HepG2 (cell line): ENCODE data around the gene CNNM4. TPM values are rescaled to one million over a fixed set of nuclear protein-coding genes. Genes with fewer than 3 reads are reported as not detected.
A peak's percentile ranks its signal among the peaks of the same experiment; 100 is the strongest.

Source experiments
- ESRRA ChIP-seq: sonication (generic); formaldehyde crosslinking; IDR thresholded peaks from 2 replicates; pipeline ENCODE4 v1.5.1; 2020; ENCODE audit warnings: mild to moderate bottlenecking, low read depth, missing genetic modification reagents
- IKZF4 ChIP-seq: sonication (generic); formaldehyde crosslinking; IDR thresholded peaks from 2 replicates; pipeline ENCODE4 v1.5.1; 2020; ENCODE audit warnings: borderline replicate concordance, mild to moderate bottlenecking, low read depth, missing genetic modification reagents; ENCODE audit errors: not compliant biosample characterization
- JARID2 ChIP-seq: sonication (generic); formaldehyde crosslinking; IDR thresholded peaks from 2 replicates; pipeline ENCODE4 v1.8.1; 2023; ENCODE audit warnings: missing genetic modification reagents, inconsistent platforms; ENCODE audit not compliant: insufficient replicate concordance
- MTF2 ChIP-seq: sonication (generic); formaldehyde crosslinking; IDR thresholded peaks from 2 replicates; pipeline ENCODE4 v1.5.0; 2020; ENCODE audit warnings: missing genetic modification reagents, borderline replicate concordance
- PAF1 ChIP-seq: IDR thresholded peaks from 2 replicates; pipeline ENCODE4 v1.6.1; 2016; ENCODE audit warnings: missing genetic modification reagents, missing compliant biosample characterization
- ZFP36 ChIP-seq: fragments of 150-350 bp; IDR thresholded peaks from 2 replicates; pipeline ENCODE4 v1.6.1; 2018; ENCODE audit warnings: borderline replicate concordance, low read length, low read depth; ENCODE audit not compliant: partially characterized antibody
- ZNF292 ChIP-seq: sonication (generic); formaldehyde crosslinking; IDR thresholded peaks from 2 replicates; pipeline ENCODE4 v1.8.1; 2022; ENCODE audit warnings: mild to moderate bottlenecking, low read depth, missing genetic modification reagents, borderline replicate concordance
- ZNF7 ChIP-seq: IDR thresholded peaks from 2 replicates; pipeline ENCODE4 v1.6.1; 2016; ENCODE audit warnings: missing biosample characterization, missing genetic modification reagents
- ZNF788 ChIP-seq: sonication (generic); formaldehyde crosslinking; IDR thresholded peaks from 2 replicates; pipeline ENCODE4 v1.5.0; 2020; ENCODE audit warnings: mild to moderate bottlenecking, missing genetic modification reagents, borderline replicate concordance
- ZNF792 ChIP-seq: IDR thresholded peaks from 2 replicates; pipeline ENCODE4 v1.6.1; 2016
- ZNF879 ChIP-seq: sonication (generic); formaldehyde crosslinking; IDR thresholded peaks from 2 replicates; pipeline ENCODE4 v1.8.1; 2023; ENCODE audit warnings: missing genetic modification reagents
- ZSCAN31 ChIP-seq: sonication (generic); formaldehyde crosslinking; IDR thresholded peaks from 2 replicates; pipeline ENCODE4 v1.5.0; 2020; ENCODE audit warnings: low read depth, mild to moderate bottlenecking, missing genetic modification reagents
- polyA plus RNA-seq, 8 experiments: library from polyadenylated mRNA; depleted of rRNA in 3 of 8; stranded (reverse) in 7 of 8; unstranded in 1 of 8; fragments of >200 nt; fragmentation: Illumina TruSeq in 4 of 8; extraction: Trizol in 4 of 8; gene quantifications; 2 replicates each; pipeline versions ENCODE4 v1.2.1 to v1.2.3, GENCODE V29; 2011 to 2016; ENCODE audit warnings: low read depth in 4 of 8, missing spikeins in 1 of 8, mixed read lengths in 1 of 8; ENCODE audit not compliant: insufficient read depth in 1 of 8
- total RNA-seq, 5 experiments: library from RNA; depleted of rRNA; stranded (reverse); fragments of >200 nt; fragmentation: Illumina TruSeq; extraction: Trizol; gene quantifications; 2 replicates each; pipeline ENCODE4 v1.2.3, GENCODE V29; 2016; ENCODE audit warnings: low read depth in 1 of 5
- TF ChIP-seq, protein P1 (sequence below): sonication (generic); formaldehyde crosslinking; IDR thresholded peaks from 2 replicates; pipeline ENCODE4 v1.4.0; 2020; ENCODE audit warnings: mild to moderate bottlenecking, missing genetic modification reagents
- TF ChIP-seq, protein P2 (sequence below): sonication (generic); formaldehyde crosslinking; IDR thresholded peaks from 2 replicates; pipeline ENCODE4 v1.5.0; 2020; ENCODE audit warnings: missing genetic modification reagents
- TF ChIP-seq, protein P3 (sequence below): sonication (generic); formaldehyde crosslinking; IDR thresholded peaks from 2 replicates; pipeline ENCODE4 v1.5.0; 2020; ENCODE audit warnings: mild to moderate bottlenecking, missing genetic modification reagents, borderline replicate concordance
- TF ChIP-seq, protein P4 (sequence below): sonication (generic); formaldehyde crosslinking; IDR thresholded peaks from 2 replicates; pipeline ENCODE4 v1.4.0; 2020; ENCODE audit warnings: missing genetic modification reagents

The CNNM4 gene
- total and polyA plus RNA-seq, 2 of the 13 experiments (the other 11 are each of a cell fraction or from before 2014, with no cell fraction given) = 5.9 to 8.4 TPM

GRCh38 chr2:96760036-96760985, at the start of gene CNNM4 (continued):
- TF ChIP-seq, protein P1, sequence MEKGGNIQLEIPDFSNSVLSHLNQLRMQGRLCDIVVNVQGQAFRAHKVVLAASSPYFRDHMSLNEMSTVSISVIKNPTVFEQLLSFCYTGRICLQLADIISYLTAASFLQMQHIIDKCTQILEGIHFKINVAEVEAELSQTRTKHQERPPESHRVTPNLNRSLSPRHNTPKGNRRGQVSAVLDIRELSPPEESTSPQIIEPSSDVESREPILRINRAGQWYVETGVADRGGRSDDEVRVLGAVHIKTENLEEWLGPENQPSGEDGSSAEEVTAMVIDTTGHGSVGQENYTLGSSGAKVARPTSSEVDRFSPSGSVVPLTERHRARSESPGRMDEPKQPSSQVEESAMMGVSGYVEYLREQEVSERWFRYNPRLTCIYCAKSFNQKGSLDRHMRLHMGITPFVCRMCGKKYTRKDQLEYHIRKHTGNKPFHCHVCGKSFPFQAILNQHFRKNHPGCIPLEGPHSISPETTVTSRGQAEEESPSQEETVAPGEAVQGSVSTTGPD (CRISPR knock-in tag) = no peak
- TF ChIP-seq ZNF292 (CRISPR knock-in tag) (no peak; the same call in 1 of the 2 replicates), IKZF4 (peak; percentile 30), ZSCAN31 (CRISPR knock-in tag) (peak; percentile 70; the same call in 1 of the 2 replicates), PAF1 (no peak), ESRRA (no peak), ZNF879 (no peak), MTF2 (CRISPR knock-in tag) (no peak; the same call in 1 of the 2 replicates), ZFP36 (no peak), ZNF792 (CRISPR knock-in tag) (peak; percentile 14; the same call in 1 of the 2 replicates), ZNF7 (CRISPR knock-in tag) (no peak), ZNF788 (peak; percentile 63; the same call in 1 of the 2 replicates), JARID2 (CRISPR knock-in tag) (peak; percentile 17)
- TF ChIP-seq, protein P2, sequence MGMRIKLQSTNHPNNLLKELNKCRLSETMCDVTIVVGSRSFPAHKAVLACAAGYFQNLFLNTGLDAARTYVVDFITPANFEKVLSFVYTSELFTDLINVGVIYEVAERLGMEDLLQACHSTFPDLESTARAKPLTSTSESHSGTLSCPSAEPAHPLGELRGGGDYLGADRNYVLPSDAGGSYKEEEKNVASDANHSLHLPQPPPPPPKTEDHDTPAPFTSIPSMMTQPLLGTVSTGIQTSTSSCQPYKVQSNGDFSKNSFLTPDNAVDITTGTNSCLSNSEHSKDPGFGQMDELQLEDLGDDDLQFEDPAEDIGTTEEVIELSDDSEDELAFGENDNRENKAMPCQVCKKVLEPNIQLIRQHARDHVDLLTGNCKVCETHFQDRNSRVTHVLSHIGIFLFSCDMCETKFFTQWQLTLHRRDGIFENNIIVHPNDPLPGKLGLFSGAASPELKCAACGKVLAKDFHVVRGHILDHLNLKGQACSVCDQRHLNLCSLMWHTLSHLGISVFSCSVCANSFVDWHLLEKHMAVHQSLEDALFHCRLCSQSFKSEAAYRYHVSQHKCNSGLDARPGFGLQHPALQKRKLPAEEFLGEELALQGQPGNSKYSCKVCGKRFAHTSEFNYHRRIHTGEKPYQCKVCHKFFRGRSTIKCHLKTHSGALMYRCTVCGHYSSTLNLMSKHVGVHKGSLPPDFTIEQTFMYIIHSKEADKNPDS (CRISPR knock-in tag) = 0 out of 2 replicates have a peak, but pooled peaks have one; percentile 30
- TF ChIP-seq, protein P3, sequence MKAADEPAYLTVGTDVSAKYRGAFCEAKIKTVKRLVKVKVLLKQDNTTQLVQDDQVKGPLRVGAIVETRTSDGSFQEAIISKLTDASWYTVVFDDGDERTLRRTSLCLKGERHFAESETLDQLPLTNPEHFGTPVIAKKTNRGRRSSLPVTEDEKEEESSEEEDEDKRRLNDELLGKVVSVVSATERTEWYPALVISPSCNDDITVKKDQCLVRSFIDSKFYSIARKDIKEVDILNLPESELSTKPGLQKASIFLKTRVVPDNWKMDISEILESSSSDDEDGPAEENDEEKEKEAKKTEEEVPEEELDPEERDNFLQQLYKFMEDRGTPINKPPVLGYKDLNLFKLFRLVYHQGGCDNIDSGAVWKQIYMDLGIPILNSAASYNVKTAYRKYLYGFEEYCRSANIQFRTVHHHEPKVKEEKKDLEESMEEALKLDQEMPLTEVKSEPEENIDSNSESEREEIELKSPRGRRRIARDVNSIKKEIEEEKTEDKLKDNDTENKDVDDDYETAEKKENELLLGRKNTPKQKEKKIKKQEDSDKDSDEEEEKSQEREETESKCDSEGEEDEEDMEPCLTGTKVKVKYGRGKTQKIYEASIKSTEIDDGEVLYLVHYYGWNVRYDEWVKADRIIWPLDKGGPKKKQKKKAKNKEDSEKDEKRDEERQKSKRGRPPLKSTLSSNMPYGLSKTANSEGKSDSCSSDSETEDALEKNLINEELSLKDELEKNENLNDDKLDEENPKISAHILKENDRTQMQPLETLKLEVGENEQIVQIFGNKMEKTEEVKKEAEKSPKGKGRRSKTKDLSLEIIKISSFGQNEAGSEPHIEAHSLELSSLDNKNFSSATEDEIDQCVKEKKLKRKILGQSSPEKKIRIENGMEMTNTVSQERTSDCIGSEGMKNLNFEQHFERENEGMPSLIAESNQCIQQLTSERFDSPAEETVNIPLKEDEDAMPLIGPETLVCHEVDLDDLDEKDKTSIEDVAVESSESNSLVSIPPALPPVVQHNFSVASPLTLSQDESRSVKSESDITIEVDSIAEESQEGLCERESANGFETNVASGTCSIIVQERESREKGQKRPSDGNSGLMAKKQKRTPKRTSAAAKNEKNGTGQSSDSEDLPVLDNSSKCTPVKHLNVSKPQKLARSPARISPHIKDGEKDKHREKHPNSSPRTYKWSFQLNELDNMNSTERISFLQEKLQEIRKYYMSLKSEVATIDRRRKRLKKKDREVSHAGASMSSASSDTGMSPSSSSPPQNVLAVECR (CRISPR knock-in tag) = peak; percentile 41; the same call in 1 of the 2 replicates
- TF ChIP-seq, protein P4, sequence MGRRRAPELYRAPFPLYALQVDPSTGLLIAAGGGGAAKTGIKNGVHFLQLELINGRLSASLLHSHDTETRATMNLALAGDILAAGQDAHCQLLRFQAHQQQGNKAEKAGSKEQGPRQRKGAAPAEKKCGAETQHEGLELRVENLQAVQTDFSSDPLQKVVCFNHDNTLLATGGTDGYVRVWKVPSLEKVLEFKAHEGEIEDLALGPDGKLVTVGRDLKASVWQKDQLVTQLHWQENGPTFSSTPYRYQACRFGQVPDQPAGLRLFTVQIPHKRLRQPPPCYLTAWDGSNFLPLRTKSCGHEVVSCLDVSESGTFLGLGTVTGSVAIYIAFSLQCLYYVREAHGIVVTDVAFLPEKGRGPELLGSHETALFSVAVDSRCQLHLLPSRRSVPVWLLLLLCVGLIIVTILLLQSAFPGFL = no peak
